ENCODE data around the gene RAD51B. TPM values are rescaled to one million over a fixed set of nuclear protein-coding genes. Genes with fewer than 3 reads are reported as not detected.

RAD51B gene
- total RNA-seq, 1 experiment from 2014 or later, result 14.2 TPM

GRCh38 chr14:68094158-68094557, 274.6 kb downstream of the RAD51B start (continued):
- TF ChIP-seq, protein P1, sequence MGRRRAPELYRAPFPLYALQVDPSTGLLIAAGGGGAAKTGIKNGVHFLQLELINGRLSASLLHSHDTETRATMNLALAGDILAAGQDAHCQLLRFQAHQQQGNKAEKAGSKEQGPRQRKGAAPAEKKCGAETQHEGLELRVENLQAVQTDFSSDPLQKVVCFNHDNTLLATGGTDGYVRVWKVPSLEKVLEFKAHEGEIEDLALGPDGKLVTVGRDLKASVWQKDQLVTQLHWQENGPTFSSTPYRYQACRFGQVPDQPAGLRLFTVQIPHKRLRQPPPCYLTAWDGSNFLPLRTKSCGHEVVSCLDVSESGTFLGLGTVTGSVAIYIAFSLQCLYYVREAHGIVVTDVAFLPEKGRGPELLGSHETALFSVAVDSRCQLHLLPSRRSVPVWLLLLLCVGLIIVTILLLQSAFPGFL (CRISPR knock-in tag; IDR thresholded peaks at IDR 0.05; ENCODE audit: borderline replicate concordance), result no peak
- no peak for TF ChIP-seq AR (CRISPR knock-in tag; IDR thresholded peaks at IDR 0.05)
- no peak for TF ChIP-seq HMGXB4 (CRISPR knock-in tag; IDR thresholded peaks at IDR 0.05)
- TF ChIP-seq, protein P2, sequence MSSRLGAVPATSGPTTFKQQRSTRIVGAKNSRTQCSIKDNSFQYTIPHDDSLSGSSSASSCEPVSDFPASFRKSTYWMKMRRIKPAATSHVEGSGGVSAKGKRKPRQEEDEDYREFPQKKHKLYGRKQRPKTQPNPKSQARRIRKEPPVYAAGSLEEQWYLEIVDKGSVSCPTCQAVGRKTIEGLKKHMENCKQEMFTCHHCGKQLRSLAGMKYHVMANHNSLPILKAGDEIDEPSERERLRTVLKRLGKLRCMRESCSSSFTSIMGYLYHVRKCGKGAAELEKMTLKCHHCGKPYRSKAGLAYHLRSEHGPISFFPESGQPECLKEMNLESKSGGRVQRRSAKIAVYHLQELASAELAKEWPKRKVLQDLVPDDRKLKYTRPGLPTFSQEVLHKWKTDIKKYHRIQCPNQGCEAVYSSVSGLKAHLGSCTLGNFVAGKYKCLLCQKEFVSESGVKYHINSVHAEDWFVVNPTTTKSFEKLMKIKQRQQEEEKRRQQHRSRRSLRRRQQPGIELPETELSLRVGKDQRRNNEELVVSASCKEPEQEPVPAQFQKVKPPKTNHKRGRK (CRISPR knock-in tag; IDR thresholded peaks at IDR 0.05; ENCODE audit: borderline replicate concordance), result no peak
- TF ChIP-seq MAX (CRISPR knock-in tag; IDR thresholded peaks at IDR 0.05), result no peak
- TF ChIP-seq MYBL2 (CRISPR knock-in tag; IDR thresholded peaks at IDR 0.05), result no peak

GRCh38 chr14:68094752-68095151, 275.2 kb downstream of the RAD51B start:
- DNase-seq (ENCODE audit: low spot score) (no peak), ATAC-seq (no peak)
- no peaks in the 10 kb centered on the region for H3K4me1 Mint-ChIP-seq
- H3K9me3 Mint-ChIP-seq, result peaks cover 35% of the 10 kb centered on the region
- CTCF ChIA-PET, result no interaction called here
- H3K27me3 Mint-ChIP-seq (ENCODE audit: low read depth), result no peaks in the 10 kb centered on the region
- no peak overlapping the region for H3K27ac Mint-ChIP-seq
- H3K36me3 Mint-ChIP-seq, result peaks cover 28% of the 10 kb centered on the region
- POLR2A ChIA-PET, result no interaction called here
- no peak for TF ChIP-seq FOXJ3 (CRISPR knock-in tag; IDR thresholded peaks at IDR 0.05; ENCODE audit: borderline replicate concordance)
- no peak overlapping the region for H3K4me3 Mint-ChIP-seq

- DNase-seq (ENCODE audit: low spot score), result no peak
- Mint-ChIP-seq H3K27me3 (ENCODE audit: low read depth) (no peaks in the 10 kb centered on the region), H3K27ac (no peak overlapping the region), H3K36me3 (peaks cover 42% of the 10 kb centered on the region), H3K4me3 (no peak overlapping the region), H3K9me3 (peaks cover 51% of the 10 kb centered on the region), H3K4me1 (no peaks in the 10 kb centered on the region)
- ATAC-seq, result no peak
- POLR2A ChIA-PET, result no interaction called here
- CTCF ChIA-PET, result no interaction called here
- TF ChIP-seq SMAD3 (CRISPR knock-in tag; IDR thresholded peaks at IDR 0.05; ENCODE audit: borderline replicate concordance) (no peak), ZNF396 (CRISPR knock-in tag; IDR thresholded peaks at IDR 0.05; ENCODE audit: borderline replicate concordance) (no peak), OVOL2 (CRISPR knock-in tag; IDR thresholded peaks at IDR 0.05; ENCODE audit: borderline replicate concordance) (no peak), ZNF138 (CRISPR knock-in tag; conservative IDR thresholded peaks at IDR 0.05) (no peak), SOX15 (CRISPR knock-in tag; IDR thresholded peaks at IDR 0.05) (no peak), E2F4 (CRISPR knock-in tag; IDR thresholded peaks at IDR 0.05; ENCODE audit: borderline replicate concordance, low read depth) (no peak), CDX4 (CRISPR knock-in tag; IDR thresholded peaks at IDR 0.05; ENCODE audit: borderline replicate concordance) (no peak), ATF6 (CRISPR knock-in tag; IDR thresholded peaks at IDR 0.05) (no peak), FOXJ3 (CRISPR knock-in tag; IDR thresholded peaks at IDR 0.05; ENCODE audit: borderline replicate concordance) (no peak), TEAD1 (CRISPR knock-in tag; IDR thresholded peaks at IDR 0.05) (no peak), MLX (CRISPR knock-in tag; IDR thresholded peaks at IDR 0.05) (no peak), NFATC4 (CRISPR knock-in tag; IDR thresholded peaks at IDR 0.05) (no peak)
- TF ChIP-seq, protein P3, sequence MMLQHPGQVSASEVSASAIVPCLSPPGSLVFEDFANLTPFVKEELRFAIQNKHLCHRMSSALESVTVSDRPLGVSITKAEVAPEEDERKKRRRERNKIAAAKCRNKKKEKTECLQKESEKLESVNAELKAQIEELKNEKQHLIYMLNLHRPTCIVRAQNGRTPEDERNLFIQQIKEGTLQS (CRISPR knock-in tag; conservative IDR thresholded peaks at IDR 0.05), result no peak
These were observed 278.1 kb downstream of the RAD51B start for GRCh38 chr14:68097727-68098126.
